Endothelial cell (in vitro differentiated cells): ENCODE data around the gene AZIN2. TPM values are rescaled to one million over a fixed set of nuclear protein-coding genes. Genes with fewer than 3 reads are reported as not detected.
"Not testable (repeated sequence)": the region's sequence is repeated elsewhere in the genome, so short reads cannot be mapped to it uniquely, and the experiment has no call there.

Experiments
- DNase-seq: peaks from one replicate; pipeline ENCODE4 v3.0.0; 2021; ENCODE audit warnings: low spot score
- H3K27ac Mint-ChIP-seq: one replicate; pipeline ENCODE4 v1.8.0; 2021; ENCODE audit warnings: mixed read lengths, inconsistent platforms; ENCODE audit not compliant: unreplicated experiment
- H3K27me3 Mint-ChIP-seq: one replicate; pipeline ENCODE4 v1.8.0; 2021; ENCODE audit warnings: mild to moderate bottlenecking, moderate library complexity, mixed read lengths, inconsistent platforms; ENCODE audit not compliant: unreplicated experiment
- H3K36me3 Mint-ChIP-seq: one replicate; pipeline ENCODE4 v1.8.0; 2021; ENCODE audit warnings: mild to moderate bottlenecking, low read depth, mixed read lengths, inconsistent platforms; ENCODE audit not compliant: unreplicated experiment
- H3K4me1 Mint-ChIP-seq: one replicate; pipeline ENCODE4 v1.8.0; 2021; ENCODE audit warnings: mild to moderate bottlenecking, mixed read lengths, inconsistent platforms; ENCODE audit not compliant: unreplicated experiment
- H3K4me3 Mint-ChIP-seq: one replicate; pipeline ENCODE4 v1.8.0; 2021; ENCODE audit warnings: mild to moderate bottlenecking, mixed read lengths, inconsistent platforms; ENCODE audit not compliant: unreplicated experiment
- H3K9me3 Mint-ChIP-seq: one replicate; pipeline ENCODE4 v1.8.0; 2021; ENCODE audit warnings: mixed read lengths, inconsistent platforms; ENCODE audit not compliant: unreplicated experiment
- total RNA-seq: library from RNA; stranded (reverse); fragmentation: NEBNext Ultra II Directional; extraction: Animal tissue kit (Norgen Biotek cat#: 25700); gene quantifications from one replicate; pipeline ENCODE4 v1.2.1, GENCODE V29; 2021; ENCODE audit not compliant: unreplicated experiment
- TF ChIP-seq, protein P1 (sequence below): fragments of 200-600 bp; sonication (generic); IDR thresholded peaks from one replicate; pipeline ENCODE4 v1.5.0; 2021; ENCODE audit warnings: antibody characterized with exemption; ENCODE audit not compliant: unreplicated experiment

AZIN2 gene
- total RNA-seq, 1 donor from 2014 or later: 1.4 TPM

DNA sequence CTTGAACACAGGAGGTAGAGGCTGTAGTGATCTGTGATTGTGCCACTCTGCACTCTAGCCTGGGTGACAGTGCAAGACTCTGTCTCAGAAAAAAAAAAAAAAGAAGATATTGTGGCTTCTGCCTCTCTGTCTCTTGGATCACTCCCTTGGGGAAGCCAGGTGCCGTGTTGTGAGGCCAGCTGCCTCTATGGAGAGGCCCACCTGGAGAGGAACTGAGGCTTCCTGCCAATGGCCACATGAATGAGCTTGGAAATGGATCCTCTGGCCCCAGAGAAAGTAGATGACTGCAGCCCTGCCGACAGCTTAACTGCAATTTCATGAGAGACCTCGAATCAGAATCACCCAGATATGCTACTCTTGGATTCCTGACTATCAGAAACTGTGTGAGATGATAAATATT, 24.5 kb upstream of the AZIN2 start:
- Mint-ChIP-seq H3K9me3 (no peaks in the 10 kb centered on the region), H3K4me3 (no peak overlapping the region), H3K27me3 (peaks cover 2% of the 10 kb centered on the region), H3K27ac (no peak overlapping the region), H3K36me3 (no peaks in the 10 kb centered on the region), H3K4me1 (peaks cover 3% of the 10 kb centered on the region)
- DNase-seq: no peak
- TF ChIP-seq, protein P1, sequence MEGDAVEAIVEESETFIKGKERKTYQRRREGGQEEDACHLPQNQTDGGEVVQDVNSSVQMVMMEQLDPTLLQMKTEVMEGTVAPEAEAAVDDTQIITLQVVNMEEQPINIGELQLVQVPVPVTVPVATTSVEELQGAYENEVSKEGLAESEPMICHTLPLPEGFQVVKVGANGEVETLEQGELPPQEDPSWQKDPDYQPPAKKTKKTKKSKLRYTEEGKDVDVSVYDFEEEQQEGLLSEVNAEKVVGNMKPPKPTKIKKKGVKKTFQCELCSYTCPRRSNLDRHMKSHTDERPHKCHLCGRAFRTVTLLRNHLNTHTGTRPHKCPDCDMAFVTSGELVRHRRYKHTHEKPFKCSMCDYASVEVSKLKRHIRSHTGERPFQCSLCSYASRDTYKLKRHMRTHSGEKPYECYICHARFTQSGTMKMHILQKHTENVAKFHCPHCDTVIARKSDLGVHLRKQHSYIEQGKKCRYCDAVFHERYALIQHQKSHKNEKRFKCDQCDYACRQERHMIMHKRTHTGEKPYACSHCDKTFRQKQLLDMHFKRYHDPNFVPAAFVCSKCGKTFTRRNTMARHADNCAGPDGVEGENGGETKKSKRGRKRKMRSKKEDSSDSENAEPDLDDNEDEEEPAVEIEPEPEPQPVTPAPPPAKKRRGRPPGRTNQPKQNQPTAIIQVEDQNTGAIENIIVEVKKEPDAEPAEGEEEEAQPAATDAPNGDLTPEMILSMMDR: no peak

DNA sequence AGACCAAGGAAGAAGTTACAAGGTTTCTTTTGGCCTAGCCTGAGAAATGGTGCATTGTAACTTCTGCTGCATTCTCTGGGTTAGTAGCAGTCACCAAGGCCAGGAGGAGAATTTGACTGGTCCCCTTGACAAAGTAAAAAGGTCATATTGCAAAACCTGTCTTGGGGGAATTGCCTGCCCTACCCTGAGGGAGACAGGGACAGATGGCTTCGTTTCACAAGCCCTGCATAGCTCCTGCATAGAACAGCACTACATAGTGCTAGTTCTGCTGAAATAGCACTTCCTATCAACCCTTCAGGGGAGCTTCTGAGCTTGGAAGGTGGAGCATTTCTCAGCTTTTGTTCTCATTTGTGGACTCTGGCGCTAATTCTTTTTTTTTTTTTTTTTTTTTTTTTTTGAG, 23.9 kb upstream of the AZIN2 start:
- peaks cover 2% of the 10 kb centered on the region for H3K27me3 Mint-ChIP-seq
- no peaks in the 10 kb centered on the region for H3K9me3 Mint-ChIP-seq

GRCh38 chr1:33060579-33061083, 20.3 kb upstream of the AZIN2 start:
- TF ChIP-seq, protein P1: no peak
- H3K9me3 Mint-ChIP-seq: peaks cover 12% of the 10 kb centered on the region
- H3K4me1 Mint-ChIP-seq: peaks cover under 1% of the 10 kb centered on the region
- DNase-seq: no peak
- H3K27me3 Mint-ChIP-seq: peaks cover 2% of the 10 kb centered on the region
- no peak overlapping the region for H3K27ac Mint-ChIP-seq
- peaks cover 11% of the 10 kb centered on the region for H3K36me3 Mint-ChIP-seq
- H3K4me3 Mint-ChIP-seq: no peak overlapping the region

More for the DNA sequence above, 23.9 kb upstream of the AZIN2 start:
- DNase-seq: no peak
- H3K4me3 Mint-ChIP-seq: no peak overlapping the region
- H3K36me3 Mint-ChIP-seq: peaks cover 4% of the 10 kb centered on the region
- TF ChIP-seq, protein P1: no peak
- peaks cover 3% of the 10 kb centered on the region for H3K4me1 Mint-ChIP-seq
- no peak overlapping the region for H3K27ac Mint-ChIP-seq

- Mint-ChIP-seq H3K27ac (no peak overlapping the region), H3K36me3 (peaks cover 13% of the 10 kb centered on the region), H3K4me3 (no peak overlapping the region), H3K27me3 (no peaks in the 10 kb centered on the region), H3K9me3 (peaks cover 17% of the 10 kb centered on the region), H3K4me1 (no peaks in the 10 kb centered on the region)
- TF ChIP-seq, protein P1: no peak
- DNase-seq: no peak
Observed at GRCh38 chr1:33061834-33062233, 19.1 kb upstream of the AZIN2 start.

- DNase-seq, H3K4me3 Mint-ChIP-seq, H3K27ac Mint-ChIP-seq, H3K4me1 Mint-ChIP-seq, H3K27me3 Mint-ChIP-seq: not testable (repeated sequence)
- Mint-ChIP-seq H3K9me3 (peaks cover 17% of the 10 kb centered on the region), H3K36me3 (peaks cover 13% of the 10 kb centered on the region)
Observed at GRCh38 chr1:33064284-33064683, 16.7 kb upstream of the AZIN2 start.
